Esophagus muscularis mucosa (tissue), 3 donors: Measurements from ENCODE around the gene SLC25A22.

ENCODE experiments used
- EP300 ChIP-seq: sonication (generic); formaldehyde crosslinking; IDR thresholded peaks from one replicate; pipeline ENCODE4 v1.6.1; 2017; ENCODE audit warnings: antibody characterized with exemption
- TF ChIP-seq, protein P1 (sequence below), 3 experiments: fragments of 200-600 bp in 2 of 3; fragments of 450-650 bp in 1 of 3; sonication (generic) in 2 of 3; IDR thresholded peaks; one replicate each; pipeline ENCODE4 v1.5.1; 2017 to 2019; ENCODE audit warnings: antibody characterized with exemption in 3 of 3, mild to moderate bottlenecking in 2 of 3, moderate library complexity in 1 of 3

- no peak for TF ChIP-seq EP300
- TF ChIP-seq, protein P1, sequence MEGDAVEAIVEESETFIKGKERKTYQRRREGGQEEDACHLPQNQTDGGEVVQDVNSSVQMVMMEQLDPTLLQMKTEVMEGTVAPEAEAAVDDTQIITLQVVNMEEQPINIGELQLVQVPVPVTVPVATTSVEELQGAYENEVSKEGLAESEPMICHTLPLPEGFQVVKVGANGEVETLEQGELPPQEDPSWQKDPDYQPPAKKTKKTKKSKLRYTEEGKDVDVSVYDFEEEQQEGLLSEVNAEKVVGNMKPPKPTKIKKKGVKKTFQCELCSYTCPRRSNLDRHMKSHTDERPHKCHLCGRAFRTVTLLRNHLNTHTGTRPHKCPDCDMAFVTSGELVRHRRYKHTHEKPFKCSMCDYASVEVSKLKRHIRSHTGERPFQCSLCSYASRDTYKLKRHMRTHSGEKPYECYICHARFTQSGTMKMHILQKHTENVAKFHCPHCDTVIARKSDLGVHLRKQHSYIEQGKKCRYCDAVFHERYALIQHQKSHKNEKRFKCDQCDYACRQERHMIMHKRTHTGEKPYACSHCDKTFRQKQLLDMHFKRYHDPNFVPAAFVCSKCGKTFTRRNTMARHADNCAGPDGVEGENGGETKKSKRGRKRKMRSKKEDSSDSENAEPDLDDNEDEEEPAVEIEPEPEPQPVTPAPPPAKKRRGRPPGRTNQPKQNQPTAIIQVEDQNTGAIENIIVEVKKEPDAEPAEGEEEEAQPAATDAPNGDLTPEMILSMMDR (IDR thresholded peaks at IDR 0.05): no peak
These were observed 2.4 kb upstream of the SLC25A22 start for GRCh38 chr11:800473-800872.
